Astrocyte of the cerebellum (primary cell): ENCODE results near the gene SNX8.

Experiments
- DNase-seq: peaks from one replicate; pipeline ENCODE4 v3.0.0-alpha.2; 2011; ENCODE audit warnings: low read depth
- H3K4me3 ChIP-seq: 2 replicates; pipeline ENCODE4 v1.5.1; 2011; ENCODE audit warnings: mild to moderate bottlenecking, low read depth, low read length, moderate library complexity
- in situ Hi-C: cut with HindIII; loops from 2 replicates; pipeline ENCODE4 v1.10.0; 2017; ENCODE audit warnings: low sequenced_read_pairs
- TF ChIP-seq, protein P1 (sequence below): IDR thresholded peaks from 2 replicates; pipeline ENCODE4 v1.5.1; 2012; ENCODE audit warnings: low read length, low read depth, moderate library complexity, mild to moderate bottlenecking; ENCODE audit errors: missing control alignments

SNX8 gene

DNA sequence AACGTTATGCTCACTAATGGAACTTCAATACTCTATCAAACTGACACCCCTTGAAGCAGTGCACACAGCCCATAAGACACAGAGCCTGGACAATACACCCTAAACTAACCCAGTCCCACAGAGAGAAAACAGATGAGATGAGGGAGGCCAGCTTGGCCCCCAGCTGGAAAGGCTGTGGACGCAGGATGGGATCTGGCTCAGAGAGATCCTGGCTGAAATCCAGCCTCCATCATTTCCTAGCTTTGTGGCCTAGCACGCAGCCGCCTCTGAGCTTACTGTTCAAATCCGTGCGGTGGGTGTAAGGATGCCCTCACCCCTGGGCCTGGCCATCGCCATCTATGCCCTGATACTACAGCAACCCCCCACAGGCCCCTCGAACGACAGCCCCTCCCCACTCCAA is 32.7 kb downstream of the SNX8 start:
- H3K4me3 ChIP-seq: no peak overlapping the region
- TF ChIP-seq, protein P1, sequence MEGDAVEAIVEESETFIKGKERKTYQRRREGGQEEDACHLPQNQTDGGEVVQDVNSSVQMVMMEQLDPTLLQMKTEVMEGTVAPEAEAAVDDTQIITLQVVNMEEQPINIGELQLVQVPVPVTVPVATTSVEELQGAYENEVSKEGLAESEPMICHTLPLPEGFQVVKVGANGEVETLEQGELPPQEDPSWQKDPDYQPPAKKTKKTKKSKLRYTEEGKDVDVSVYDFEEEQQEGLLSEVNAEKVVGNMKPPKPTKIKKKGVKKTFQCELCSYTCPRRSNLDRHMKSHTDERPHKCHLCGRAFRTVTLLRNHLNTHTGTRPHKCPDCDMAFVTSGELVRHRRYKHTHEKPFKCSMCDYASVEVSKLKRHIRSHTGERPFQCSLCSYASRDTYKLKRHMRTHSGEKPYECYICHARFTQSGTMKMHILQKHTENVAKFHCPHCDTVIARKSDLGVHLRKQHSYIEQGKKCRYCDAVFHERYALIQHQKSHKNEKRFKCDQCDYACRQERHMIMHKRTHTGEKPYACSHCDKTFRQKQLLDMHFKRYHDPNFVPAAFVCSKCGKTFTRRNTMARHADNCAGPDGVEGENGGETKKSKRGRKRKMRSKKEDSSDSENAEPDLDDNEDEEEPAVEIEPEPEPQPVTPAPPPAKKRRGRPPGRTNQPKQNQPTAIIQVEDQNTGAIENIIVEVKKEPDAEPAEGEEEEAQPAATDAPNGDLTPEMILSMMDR: no peak
- peak; percentile 23 for DNase-seq
- in situ Hi-C loops: no loop called here

DNA sequence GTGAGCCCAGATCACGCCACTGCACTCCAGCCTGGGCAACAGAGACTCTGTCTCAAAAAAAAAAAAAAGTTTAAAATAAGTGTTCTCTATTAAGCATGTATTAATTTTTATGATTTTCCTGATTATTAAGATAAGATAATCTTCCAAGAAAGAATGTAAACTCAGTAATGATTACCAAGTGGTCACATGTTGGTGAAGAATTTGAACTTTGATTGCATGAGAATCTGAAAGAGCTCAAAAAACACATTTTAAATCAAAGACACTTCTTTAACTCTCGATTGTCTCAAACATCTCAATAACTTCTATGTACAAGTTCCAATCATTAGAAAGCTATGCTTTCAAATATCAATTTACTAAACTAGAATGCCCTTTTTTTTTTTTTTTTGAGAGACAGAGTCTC is 33.8 kb downstream of the SNX8 start:
- TF ChIP-seq, protein P1: no peak
- DNase-seq: no peak
- H3K4me3 ChIP-seq: no peak overlapping the region
- in situ Hi-C loops: no loop called here

GRCh38 chr7:2279896-2280295 is 34.3 kb downstream of the SNX8 start:
- TF ChIP-seq, protein P1: no peak
- DNase-seq: no peak
- in situ Hi-C loops: no loop called here
- no peak overlapping the region for H3K4me3 ChIP-seq

GRCh38 chr7:2278026-2278425 is 36.2 kb downstream of the SNX8 start:
- no peak for DNase-seq
- H3K4me3 ChIP-seq: no peak overlapping the region
- TF ChIP-seq, protein P1: no peak
- in situ Hi-C loops: no loop called here

DNA sequence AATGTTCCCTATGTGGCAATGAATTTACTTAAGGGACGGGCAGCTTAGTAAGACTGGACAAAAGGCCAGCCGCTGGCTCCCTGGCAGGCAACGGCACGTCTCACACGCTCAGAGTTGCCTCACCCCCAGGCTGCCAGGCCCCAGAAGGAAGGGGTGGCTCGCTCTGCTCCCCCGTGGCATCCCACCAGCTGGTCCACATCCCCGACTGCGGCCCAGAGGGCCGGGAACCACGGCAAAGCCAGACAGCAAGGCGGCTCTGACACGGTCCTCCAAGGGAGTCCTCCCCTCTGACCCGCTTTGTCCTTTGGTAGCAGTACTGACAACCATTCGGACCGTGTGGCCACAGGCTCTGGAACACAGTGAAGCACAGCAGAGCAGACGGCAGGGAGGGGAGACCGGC is 38.1 kb downstream of the SNX8 start:
- TF ChIP-seq, protein P1: no peak
- in situ Hi-C loops: no loop called here
- DNase-seq: no peak
- H3K4me3 ChIP-seq: no peak overlapping the region

- TF ChIP-seq, protein P1: no peak
- in situ Hi-C loops: no loop called here
Measured at GRCh38 chr7:2275101-2275500, 39.1 kb downstream of the SNX8 start.

DNA sequence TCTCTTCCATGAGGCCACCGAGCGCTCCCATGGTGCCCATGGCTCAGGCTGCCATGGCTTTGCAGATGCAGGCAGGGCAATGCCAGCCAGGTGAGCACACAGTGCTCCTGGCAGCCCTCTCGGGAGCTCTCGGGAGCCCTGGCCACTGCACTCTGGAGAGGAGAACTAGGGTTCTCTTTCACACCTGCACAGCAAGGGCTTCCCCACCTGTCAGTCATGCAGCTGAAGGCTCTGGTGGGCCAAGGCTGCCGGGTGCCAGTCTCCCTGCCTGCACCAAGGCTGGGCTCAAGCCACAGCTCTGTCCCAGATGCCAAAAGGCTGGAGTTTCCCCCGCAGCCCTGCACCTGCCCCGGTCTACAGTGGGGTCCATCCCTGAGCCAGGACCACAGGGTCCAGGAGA is 39.6 kb downstream of the SNX8 start:
- TF ChIP-seq, protein P1: no peak
- H3K4me3 ChIP-seq: no peak overlapping the region
- DNase-seq: no peak
- in situ Hi-C loops: no loop called here

More at GRCh38 chr7:2275101-2275500, 39.1 kb downstream of the SNX8 start:
- no peak overlapping the region for H3K4me3 ChIP-seq
- no peak for DNase-seq
